Raji (cell line): Measurements from ENCODE around the gene S100A9.

Experiments used
- POLR2A ChIP-seq: IDR thresholded peaks from 2 replicates; pipeline ENCODE4 v1.6.1; 2011; ENCODE audit warnings: low read depth, low read length, control low read depth; ENCODE audit not compliant: insufficient read depth

S100A9 gene

GRCh38 chr1:153357853-153358690 is at the start of gene S100A9:
TSS of gene S100A9 (plus strand) at chr1:153357854. CDS start at chr1:153358284, 430 bp downstream.
- TF ChIP-seq POLR2A: no peak

GRCh38 chr1:153308540-153308939 is 49.1 kb upstream of the S100A9 start:
- no peak for TF ChIP-seq POLR2A

- no peak for TF ChIP-seq POLR2A
Measured at GRCh38 chr1:153309441-153309840, 48.2 kb upstream of the S100A9 start.

GRCh38 chr1:153310526-153310925 is 47.1 kb upstream of the S100A9 start:
- no peak for TF ChIP-seq POLR2A

GRCh38 chr1:153312570-153313186 is 45.0 kb upstream of the S100A9 start, which contains the start of gene PGLYRP3:
TSS of gene PGLYRP3 (minus strand) at chr1:153312952. CDS start at chr1:153310665, 2,287 bp downstream.
- TF ChIP-seq POLR2A: no peak

GRCh38 chr1:153313288-153313687 is 44.4 kb upstream of the S100A9 start:
- TF ChIP-seq POLR2A: no peak

- TF ChIP-seq POLR2A: no peak
Measured at GRCh38 chr1:153322568-153322967, 35.1 kb upstream of the S100A9 start.

GRCh38 chr1:153324912-153325311 is 32.7 kb upstream of the S100A9 start:
- TF ChIP-seq POLR2A: no peak

GRCh38 chr1:153333902-153334301 is 23.8 kb upstream of the S100A9 start:
- no peak for TF ChIP-seq POLR2A

- no peak for TF ChIP-seq POLR2A
Measured at GRCh38 chr1:153336650-153337049, 21.0 kb upstream of the S100A9 start.

GRCh38 chr1:153337980-153338853 is 19.4 kb upstream of the S100A9 start:
- TF ChIP-seq POLR2A: no peak

GRCh38 chr1:153339802-153340201 is 17.9 kb upstream of the S100A9 start:
- TF ChIP-seq POLR2A: no peak

- no peak for TF ChIP-seq POLR2A
Measured at GRCh38 chr1:153340356-153340755, 17.3 kb upstream of the S100A9 start.

- TF ChIP-seq POLR2A: no peak
Measured at GRCh38 chr1:153341431-153341934, 16.2 kb upstream of the S100A9 start.

- no peak for TF ChIP-seq POLR2A
Measured at GRCh38 chr1:153342178-153342577, 15.5 kb upstream of the S100A9 start.

GRCh38 chr1:153343040-153343681 is 14.5 kb upstream of the S100A9 start:
- TF ChIP-seq POLR2A: no peak
